Neural progenitor cell (in vitro differentiated cells): ENCODE data around the gene CAP2. TPM values are rescaled to one million over a fixed set of nuclear protein-coding genes. Genes with fewer than 3 reads are reported as not detected.
"Not testable (repeated sequence)": the region's sequence is repeated elsewhere in the genome, so short reads cannot be mapped to it uniquely, and the experiment has no call there.

ENCODE experiments used
- DNase-seq: peaks from one replicate; pipeline ENCODE4 v3.0.0-alpha.2; 2016; ENCODE audit warnings: low spot score
- H2AFZ ChIP-seq: fragments of 200-600 bp; sonication (generic); replicated peaks from 2 replicates; pipeline ENCODE4 v1.6.1; 2016; ENCODE audit warnings: antibody characterized with exemption
- H3F3A ChIP-seq: fragments of 200-600 bp; sonication (generic); 2 replicates; pipeline ENCODE4 v1.6.1; 2016; ENCODE audit warnings: antibody characterized with exemption, low read depth
- H3K27ac ChIP-seq: fragments of 200-600 bp; sonication (generic); 2 replicates; pipeline ENCODE4 v1.5.1; 2016; ENCODE audit warnings: mild to moderate bottlenecking
- H3K27me3 ChIP-seq: fragments of 200-600 bp; sonication (generic); 2 replicates; pipeline ENCODE4 v1.6.1; 2016; ENCODE audit warnings: mild to moderate bottlenecking, moderate library complexity
- H3K36me3 ChIP-seq: fragments of 200-600 bp; sonication (generic); 2 replicates; pipeline ENCODE4 v1.5.1; 2016
- H3K4me1 ChIP-seq: fragments of 200-600 bp; sonication (generic); 2 replicates; pipeline ENCODE4 v1.6.1; 2016; ENCODE audit warnings: mixed run types
- H3K4me2 ChIP-seq: fragments of 200-600 bp; sonication (generic); 2 replicates; pipeline ENCODE4 v1.6.1; 2016
- H3K4me3 ChIP-seq: fragments of 200-600 bp; sonication (generic); 2 replicates; pipeline ENCODE4 v1.5.1; 2016
- H3K79me2 ChIP-seq: fragments of 200-600 bp; sonication (generic); 2 replicates; pipeline ENCODE4 v1.6.1; 2016; ENCODE audit warnings: low read depth
- H3K9ac ChIP-seq: fragments of 200-600 bp; sonication (generic); 2 replicates; pipeline ENCODE4 v1.6.1; 2016
- H3K9me3 ChIP-seq: fragments of 200-600 bp; sonication (generic); 2 replicates; pipeline ENCODE4 v1.5.1; 2016; ENCODE audit warnings: low read depth
- H4K20me1 ChIP-seq: fragments of 200-600 bp; sonication (generic); 2 replicates; pipeline ENCODE4 v1.6.1; 2016; ENCODE audit warnings: low read depth
- H3K27ac Mint-ChIP-seq: 3 replicates; pipeline ENCODE4 v1.8.0; 2021; ENCODE audit warnings: mixed read lengths
- H3K27me3 Mint-ChIP-seq: 2 replicates; pipeline ENCODE4 v1.8.0; 2022; ENCODE audit warnings: low read depth, mild to moderate bottlenecking, inconsistent platforms, moderate library complexity, mixed read lengths; ENCODE audit not compliant: insufficient read depth
- H3K36me3 Mint-ChIP-seq: 3 replicates; pipeline ENCODE4 v1.8.0; 2021; ENCODE audit warnings: mixed read lengths
- H3K4me1 Mint-ChIP-seq: 3 replicates; pipeline ENCODE4 v1.8.0; 2021; ENCODE audit warnings: mixed read lengths
- H3K4me3 Mint-ChIP-seq: 3 replicates; pipeline ENCODE4 v1.8.0; 2021; ENCODE audit warnings: mild to moderate bottlenecking, moderate library complexity, mixed read lengths
- H3K9me3 Mint-ChIP-seq: 3 replicates; pipeline ENCODE4 v1.8.0; 2020; ENCODE audit warnings: mixed read lengths
- EZH2 ChIP-seq: fragments of 200-600 bp; sonication (generic); IDR thresholded peaks from 2 replicates; pipeline ENCODE4 v1.6.1; 2017; ENCODE audit warnings: antibody characterized with exemption, mild to moderate bottlenecking, moderate library complexity
- EZH2phosphoT487 ChIP-seq: fragments of 200-600 bp; sonication (generic); IDR thresholded peaks from 2 replicates; pipeline ENCODE4 v1.6.1; 2017; ENCODE audit warnings: antibody characterized with exemption
- total RNA-seq: library from RNA; depleted of rRNA; stranded (reverse); fragments of >200 nt; gene quantifications from 2 replicates; pipeline ENCODE4 v1.2.3, GENCODE V29; 2015; ENCODE audit warnings: low replicate concordance
- TF ChIP-seq, protein P1 (sequence below): fragments of 200-600 bp; sonication (generic); IDR thresholded peaks from 2 replicates; pipeline ENCODE4 v1.5.1; 2017; ENCODE audit warnings: antibody characterized with exemption, mild to moderate bottlenecking

CAP2 gene
- total RNA-seq, 1 donor from 2014 or later: 27.4 TPM

- Histone ChIP-seq H2AFZ (no peak overlapping the region), H3K4me3 (no peak overlapping the region), H3F3A (no peaks in the 10 kb centered on the region), H3K36me3 (no peaks in the 10 kb centered on the region), H3K27ac (no peak overlapping the region), H3K4me2 (no peak overlapping the region), H3K9ac (no peak overlapping the region), H3K27me3 (no peaks in the 10 kb centered on the region), H4K20me1 (no peaks in the 10 kb centered on the region), H3K79me2 (no peaks in the 10 kb centered on the region), H3K9me3 (no peaks in the 10 kb centered on the region), H3K4me1 (no peaks in the 10 kb centered on the region)
- Mint-ChIP-seq H3K4me1 (no peaks in the 10 kb centered on the region), H3K9me3 (peaks cover 12% of the 10 kb centered on the region), H3K36me3 (peaks cover 39% of the 10 kb centered on the region), H3K4me3 (no peak overlapping the region), H3K27me3 (no peaks in the 10 kb centered on the region), H3K27ac (no peak overlapping the region)
- DNase-seq: no peak
- TF ChIP-seq EZH2 (no peak), EZH2phosphoT487 (no peak)
- TF ChIP-seq, protein P1, sequence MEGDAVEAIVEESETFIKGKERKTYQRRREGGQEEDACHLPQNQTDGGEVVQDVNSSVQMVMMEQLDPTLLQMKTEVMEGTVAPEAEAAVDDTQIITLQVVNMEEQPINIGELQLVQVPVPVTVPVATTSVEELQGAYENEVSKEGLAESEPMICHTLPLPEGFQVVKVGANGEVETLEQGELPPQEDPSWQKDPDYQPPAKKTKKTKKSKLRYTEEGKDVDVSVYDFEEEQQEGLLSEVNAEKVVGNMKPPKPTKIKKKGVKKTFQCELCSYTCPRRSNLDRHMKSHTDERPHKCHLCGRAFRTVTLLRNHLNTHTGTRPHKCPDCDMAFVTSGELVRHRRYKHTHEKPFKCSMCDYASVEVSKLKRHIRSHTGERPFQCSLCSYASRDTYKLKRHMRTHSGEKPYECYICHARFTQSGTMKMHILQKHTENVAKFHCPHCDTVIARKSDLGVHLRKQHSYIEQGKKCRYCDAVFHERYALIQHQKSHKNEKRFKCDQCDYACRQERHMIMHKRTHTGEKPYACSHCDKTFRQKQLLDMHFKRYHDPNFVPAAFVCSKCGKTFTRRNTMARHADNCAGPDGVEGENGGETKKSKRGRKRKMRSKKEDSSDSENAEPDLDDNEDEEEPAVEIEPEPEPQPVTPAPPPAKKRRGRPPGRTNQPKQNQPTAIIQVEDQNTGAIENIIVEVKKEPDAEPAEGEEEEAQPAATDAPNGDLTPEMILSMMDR: no peak
Observed at GRCh38 chr6:17439243-17439993, 46.0 kb downstream of the CAP2 start.

GRCh38 chr6:17440811-17441210 is 47.4 kb downstream of the CAP2 start:
- not testable (repeated sequence) for H3K4me1 ChIP-seq, H3K27ac Mint-ChIP-seq, H3K4me3 ChIP-seq, H3K9me3 ChIP-seq, H4K20me1 ChIP-seq, H3K79me2 ChIP-seq, H3K36me3 ChIP-seq, H3K27me3 ChIP-seq, H3K27me3 Mint-ChIP-seq, H3K27ac ChIP-seq, DNase-seq, H3K4me3 Mint-ChIP-seq, H3K4me1 Mint-ChIP-seq, H3K4me2 ChIP-seq, H3F3A ChIP-seq, H3K9ac ChIP-seq, H2AFZ ChIP-seq
- Mint-ChIP-seq H3K9me3 (peaks cover 12% of the 10 kb centered on the region), H3K36me3 (peaks cover 34% of the 10 kb centered on the region)

- TF ChIP-seq EZH2phosphoT487 (no peak), EZH2 (no peak)
- TF ChIP-seq, protein P1: no peak
- no peak overlapping the region for H2AFZ ChIP-seq
- no peaks in the 10 kb centered on the region for H3K79me2 ChIP-seq
- no peak overlapping the region for H3K4me3 ChIP-seq
- no peaks in the 10 kb centered on the region for H3K27me3 ChIP-seq
- H3K36me3 ChIP-seq: no peaks in the 10 kb centered on the region
- H3F3A ChIP-seq: no peaks in the 10 kb centered on the region
- no peak overlapping the region for H3K27ac ChIP-seq
- Mint-ChIP-seq H3K9me3 (peaks cover 5% of the 10 kb centered on the region), H3K27ac (no peak overlapping the region), H3K4me1 (peaks cover 6% of the 10 kb centered on the region), H3K4me3 (no peak overlapping the region), H3K27me3 (no peaks in the 10 kb centered on the region), H3K36me3 (peaks cover 25% of the 10 kb centered on the region)
- no peak overlapping the region for H3K4me2 ChIP-seq
- H3K9me3 ChIP-seq: no peaks in the 10 kb centered on the region
- H3K4me1 ChIP-seq: no peaks in the 10 kb centered on the region
- DNase-seq: no peak
- H3K9ac ChIP-seq: no peak overlapping the region
- no peaks in the 10 kb centered on the region for H4K20me1 ChIP-seq
Observed at GRCh38 chr6:17442196-17442595, 48.8 kb downstream of the CAP2 start.

GRCh38 chr6:17446713-17447112 is 53.3 kb downstream of the CAP2 start:
- DNase-seq: peak; percentile 11
- no peak for TF ChIP-seq EZH2
- TF ChIP-seq EZH2phosphoT487: no peak
- TF ChIP-seq, protein P1: peak; percentile 26
- Histone ChIP-seq H3K27me3 (no peaks in the 10 kb centered on the region), H3K4me3 (no peak overlapping the region), H3K4me1 (no peaks in the 10 kb centered on the region), H2AFZ (no peak overlapping the region), H3K36me3 (no peaks in the 10 kb centered on the region), H3K79me2 (no peaks in the 10 kb centered on the region), H3K9ac (no peak overlapping the region), H3F3A (no peaks in the 10 kb centered on the region), H3K27ac (no peak overlapping the region), H3K9me3 (no peaks in the 10 kb centered on the region), H4K20me1 (no peaks in the 10 kb centered on the region), H3K4me2 (no peak overlapping the region)
- Mint-ChIP-seq H3K9me3 (no peaks in the 10 kb centered on the region), H3K27me3 (no peaks in the 10 kb centered on the region), H3K4me1 (peaks cover 8% of the 10 kb centered on the region), H3K4me3 (no peak overlapping the region), H3K27ac (no peak overlapping the region), H3K36me3 (peaks cover 8% of the 10 kb centered on the region)
